GM21619 (cell line): ENCODE measurements around the gene GPALPP1.
"Not testable (repeated sequence)": the region's sequence is repeated elsewhere in the genome, so short reads cannot be mapped to it uniquely, and the experiment has no call there.

Source experiments
- ATAC-seq: cut with Tn5 transposase; IDR thresholded peaks from one replicate; pipeline ENCODE4 v1.9.1; 2021; ENCODE audit not compliant: unreplicated experiment

GPALPP1 gene, protein sequence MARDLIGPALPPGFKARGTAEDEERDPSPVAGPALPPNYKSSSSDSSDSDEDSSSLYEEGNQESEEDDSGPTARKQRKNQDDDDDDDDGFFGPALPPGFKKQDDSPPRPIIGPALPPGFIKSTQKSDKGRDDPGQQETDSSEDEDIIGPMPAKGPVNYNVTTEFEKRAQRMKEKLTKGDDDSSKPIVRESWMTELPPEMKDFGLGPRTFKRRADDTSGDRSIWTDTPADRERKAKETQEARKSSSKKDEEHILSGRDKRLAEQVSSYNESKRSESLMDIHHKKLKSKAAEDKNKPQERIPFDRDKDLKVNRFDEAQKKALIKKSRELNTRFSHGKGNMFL

DNA sequence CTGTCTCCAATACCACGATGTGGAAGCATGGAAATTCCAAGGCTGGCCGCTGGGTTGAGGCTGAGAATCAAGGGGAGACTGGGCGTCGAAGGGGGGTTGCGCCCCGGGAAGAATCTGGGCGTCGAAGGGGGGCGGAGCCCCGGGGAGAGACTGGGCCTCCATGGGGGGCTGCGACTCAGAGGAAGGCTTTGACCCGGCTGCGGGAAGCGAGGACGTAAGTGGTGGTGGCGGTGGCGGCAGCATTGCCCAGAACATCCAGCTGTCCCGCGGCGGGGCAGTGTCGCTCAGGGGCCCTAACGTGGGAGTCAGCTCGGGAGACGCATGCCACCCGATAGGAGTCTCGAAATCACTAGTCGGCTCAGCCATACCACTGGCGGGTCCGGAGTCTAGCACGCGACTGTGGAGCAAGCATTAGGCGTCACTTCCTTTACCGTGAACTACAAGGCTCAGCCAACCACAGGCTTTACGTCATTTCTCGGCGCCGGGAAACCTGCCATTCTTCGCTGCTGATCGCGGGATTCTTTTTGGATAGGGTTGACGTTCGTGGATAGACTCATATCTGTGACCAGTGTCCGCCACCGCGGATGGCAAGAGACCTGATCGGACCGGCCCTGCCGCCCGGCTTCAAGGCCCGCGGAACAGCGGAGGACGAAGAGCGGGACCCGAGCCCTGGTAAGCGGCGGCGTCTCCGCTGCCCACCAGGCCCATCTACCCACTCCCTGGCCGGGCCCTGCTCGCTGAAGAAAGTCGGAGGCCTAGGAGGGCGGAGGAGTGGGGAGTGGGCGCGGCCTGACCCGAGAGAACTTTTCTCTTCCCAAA lies at the start of gene GPALPP1, which contains the start of gene NUFIP1:
Gene GPALPP1 (plus strand): TSS at position 468 of the 819 bp plus-strand sequence. CDS start 117 bp downstream, at position 585.
Gene NUFIP1 (minus strand): TSS at position 401 of the 819 bp plus-strand sequence. CDS start 35 bp downstream, at position 366.
- peak; percentile 98 for ATAC-seq

- not testable (repeated sequence) for ATAC-seq
These were observed 45.9 kb upstream of the GPALPP1 start for GRCh38 chr13:44943411-44943810.

DNA sequence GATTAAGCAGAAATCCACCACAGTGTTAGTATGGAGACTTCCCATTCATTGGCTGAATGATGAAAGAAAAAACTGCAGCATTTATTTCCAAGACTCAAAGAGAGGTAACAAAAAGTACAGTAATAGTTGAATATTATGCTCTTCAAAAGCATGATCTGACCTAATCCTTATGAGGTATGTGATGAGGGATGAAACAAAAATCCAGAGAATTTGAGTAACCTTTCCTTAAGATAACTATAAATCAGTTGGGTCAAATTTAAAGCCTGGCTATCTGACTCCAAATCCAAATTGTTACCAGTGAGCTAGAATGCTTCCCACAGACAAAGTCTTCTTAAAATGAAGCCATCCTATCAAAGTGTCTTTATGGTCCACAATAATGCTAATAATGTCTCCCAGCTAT lies 38.2 kb upstream of the GPALPP1 start:
- ATAC-seq, result no peak

GRCh38 chr13:44952671-44953070 lies 36.7 kb upstream of the GPALPP1 start:
- no peak for ATAC-seq

DNA sequence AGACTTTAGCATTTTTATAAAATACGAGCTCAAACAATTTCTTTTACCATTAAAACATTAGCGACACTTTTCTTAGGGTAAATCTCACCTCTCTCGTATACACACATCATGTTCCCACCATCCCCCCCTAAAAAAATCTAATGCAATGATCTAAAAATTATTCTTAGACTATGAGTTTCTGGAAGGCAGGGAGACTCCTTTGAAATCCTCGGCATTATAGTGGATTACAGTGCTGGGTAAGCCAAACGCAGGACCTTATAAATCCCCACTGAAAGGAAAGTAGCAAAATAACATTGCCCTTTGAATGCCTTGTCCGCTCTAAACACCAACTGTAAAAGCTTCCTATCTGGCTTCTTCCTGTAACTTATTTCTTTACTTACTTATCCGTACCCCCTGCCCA lies 35.1 kb upstream of the GPALPP1 start:
- ATAC-seq, result no peak

- no peak for ATAC-seq
These were observed 33.9 kb upstream of the GPALPP1 start for GRCh38 chr13:44955406-44955805.

- ATAC-seq, result no peak
These were observed 27.3 kb upstream of the GPALPP1 start for GRCh38 chr13:44961997-44962396.

GRCh38 chr13:44967704-44968433 lies 21.5 kb upstream of the GPALPP1 start:
- ATAC-seq, result no peak

- ATAC-seq, result no peak
These were observed 20.9 kb upstream of the GPALPP1 start for GRCh38 chr13:44968434-44968815.

GRCh38 chr13:44969551-44970484 lies 19.5 kb upstream of the GPALPP1 start:
- ATAC-seq, result no peak

DNA sequence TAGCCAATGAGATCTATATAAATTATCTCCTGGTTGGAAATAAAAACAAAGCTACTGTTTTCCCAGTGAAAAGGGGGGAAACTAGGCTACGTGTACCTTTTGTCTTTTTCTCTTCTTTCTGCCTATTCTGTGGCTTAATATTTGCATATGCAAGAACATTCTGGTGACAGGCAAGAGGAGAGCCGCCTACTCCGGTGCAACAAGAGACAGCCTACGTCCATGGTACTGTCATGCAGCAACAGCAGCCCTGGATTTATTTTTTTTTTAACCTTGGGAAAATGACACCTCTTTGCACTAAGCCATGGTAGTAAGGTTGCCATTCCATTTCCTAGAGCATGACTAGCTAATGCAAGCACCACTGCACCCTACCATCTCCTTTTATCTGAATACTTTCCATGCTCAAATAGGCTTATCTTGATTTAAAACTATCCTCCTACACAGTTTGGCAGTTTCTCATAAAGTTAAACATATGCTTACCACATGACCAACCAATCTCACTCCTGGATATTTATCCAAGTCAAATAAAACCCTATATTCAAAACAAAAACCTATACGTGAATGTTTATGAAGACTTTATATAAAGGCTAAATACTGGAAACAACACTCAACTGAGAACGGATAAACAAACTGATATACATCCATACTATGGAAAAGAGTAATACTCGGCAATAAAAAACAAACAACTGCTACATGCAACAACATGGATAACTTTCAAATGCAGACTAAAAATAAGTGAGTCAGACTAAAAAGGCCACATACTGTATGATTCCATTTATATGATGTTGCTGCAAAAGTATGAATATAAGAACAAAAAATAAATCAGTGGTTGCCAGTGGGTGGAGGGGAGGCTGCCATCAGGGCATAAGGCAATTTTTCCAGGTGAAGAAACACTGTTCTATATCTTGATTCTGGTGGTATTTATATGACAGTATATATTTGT lies 17.4 kb upstream of the GPALPP1 start:
- no peak for ATAC-seq

DNA sequence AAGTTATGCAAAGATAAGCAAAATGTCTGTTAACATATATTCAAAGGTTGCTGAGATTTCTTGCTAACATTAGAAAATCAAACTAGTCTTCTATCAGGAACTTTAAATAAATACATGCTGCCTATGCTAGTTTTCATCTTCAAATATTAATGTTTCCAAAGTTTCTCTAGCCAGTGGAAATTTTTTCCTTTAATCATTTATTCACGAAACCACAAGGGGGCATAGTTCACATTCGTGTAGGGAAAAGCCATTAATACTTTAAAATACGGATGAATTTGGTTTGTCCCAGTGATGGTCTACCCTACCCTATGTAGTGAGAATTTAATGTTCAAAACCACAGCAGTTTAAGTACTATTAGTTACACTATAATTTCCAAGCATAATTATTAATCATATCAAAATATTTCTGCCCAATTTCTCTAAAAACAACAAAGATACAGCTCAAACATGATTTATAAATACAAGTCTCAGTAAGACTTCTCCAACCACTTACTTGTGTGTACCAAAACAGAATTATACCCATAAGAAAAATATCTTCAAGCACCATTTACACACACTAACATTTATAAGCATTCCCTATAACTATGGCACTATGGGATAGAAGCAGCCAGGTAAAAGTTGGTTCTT lies 16.3 kb upstream of the GPALPP1 start:
- ATAC-seq, result no peak

DNA sequence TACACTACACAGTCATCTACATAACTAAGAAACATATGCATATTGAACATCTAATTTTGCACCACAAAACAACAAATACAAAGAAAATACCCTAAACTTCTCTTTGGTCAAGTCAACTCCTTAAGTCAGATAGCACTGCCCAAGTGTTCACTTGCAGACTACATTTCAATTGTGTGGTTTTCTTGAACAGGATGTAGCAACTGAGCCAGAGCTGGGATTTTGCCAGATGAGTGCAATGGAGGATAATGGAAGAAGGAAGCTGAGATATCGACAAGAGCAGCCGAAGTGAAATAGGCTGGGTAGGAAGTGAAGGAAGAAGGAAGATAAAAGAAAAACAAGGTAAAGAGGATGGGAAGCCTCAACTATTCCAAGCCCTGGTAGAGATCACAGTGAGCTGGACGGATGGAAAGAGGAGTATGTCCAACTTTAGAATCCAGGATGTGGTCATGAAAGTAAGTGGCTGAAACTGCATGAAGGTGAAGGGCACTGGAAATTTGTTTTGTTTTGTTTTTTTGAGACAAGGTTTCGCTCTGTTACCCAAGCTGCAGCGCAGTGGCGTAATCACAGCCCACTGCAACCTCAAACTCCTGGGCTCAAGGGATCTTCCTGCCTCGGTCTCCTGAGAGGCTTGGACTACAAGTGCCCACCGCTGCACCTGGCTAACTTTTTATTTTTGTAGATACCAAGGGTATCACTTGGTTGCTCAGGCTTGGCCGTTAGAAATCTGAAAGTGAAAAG lies 15.1 kb upstream of the GPALPP1 start:
- peak; percentile 60 for ATAC-seq

DNA sequence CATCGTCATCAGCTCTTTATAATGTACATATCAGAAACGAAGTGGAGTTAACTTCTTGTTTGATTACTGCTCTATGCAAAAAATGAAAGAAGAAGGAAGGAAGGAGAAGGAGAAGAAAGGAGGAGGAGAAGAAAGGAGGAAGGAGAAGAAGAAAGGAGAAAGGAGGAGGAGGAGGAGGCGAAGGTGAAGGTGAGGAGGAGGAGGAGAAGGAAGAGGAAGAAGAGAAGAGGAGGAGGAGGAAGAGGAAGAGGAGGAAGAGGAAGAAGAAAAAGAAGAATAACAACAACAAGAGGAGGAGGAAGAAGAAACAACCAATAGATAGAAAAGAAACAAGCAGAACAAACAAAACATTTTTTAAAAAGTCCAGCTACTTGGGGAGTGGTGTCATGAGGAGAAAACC lies 13.1 kb upstream of the GPALPP1 start:
- ATAC-seq, result no peak

DNA sequence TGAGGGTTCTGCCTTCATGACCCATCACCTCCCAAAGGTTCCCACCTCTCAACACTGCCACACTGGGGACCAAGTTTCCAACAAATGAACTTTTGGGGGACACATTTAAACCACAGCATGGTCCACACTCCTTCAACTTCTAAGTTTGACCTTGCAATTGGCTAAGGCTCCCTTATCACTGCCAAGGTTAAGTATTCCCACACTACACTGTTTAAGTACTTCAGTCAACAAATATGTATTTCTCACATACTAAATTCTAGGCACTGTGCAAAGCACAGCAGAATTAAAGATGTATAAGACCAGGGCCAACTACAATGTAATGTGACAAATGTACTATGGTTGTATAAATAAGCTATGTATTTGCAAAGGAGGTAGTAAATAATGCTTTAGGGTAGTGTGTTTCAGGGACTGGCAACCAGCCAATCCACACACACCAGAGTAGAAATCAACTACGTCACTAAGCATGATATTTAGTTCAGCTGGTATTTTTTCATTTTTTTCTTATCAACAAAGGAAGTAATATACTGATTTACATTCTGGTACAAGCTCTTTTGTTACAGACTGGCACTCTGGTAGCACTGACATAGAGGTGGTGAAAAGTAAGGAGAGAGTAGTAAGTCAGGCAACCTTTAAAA lies 12.3 kb upstream of the GPALPP1 start:
- ATAC-seq, result no peak

GRCh38 chr13:44978328-44978727 lies 11.0 kb upstream of the GPALPP1 start:
- ATAC-seq, result no peak

DNA sequence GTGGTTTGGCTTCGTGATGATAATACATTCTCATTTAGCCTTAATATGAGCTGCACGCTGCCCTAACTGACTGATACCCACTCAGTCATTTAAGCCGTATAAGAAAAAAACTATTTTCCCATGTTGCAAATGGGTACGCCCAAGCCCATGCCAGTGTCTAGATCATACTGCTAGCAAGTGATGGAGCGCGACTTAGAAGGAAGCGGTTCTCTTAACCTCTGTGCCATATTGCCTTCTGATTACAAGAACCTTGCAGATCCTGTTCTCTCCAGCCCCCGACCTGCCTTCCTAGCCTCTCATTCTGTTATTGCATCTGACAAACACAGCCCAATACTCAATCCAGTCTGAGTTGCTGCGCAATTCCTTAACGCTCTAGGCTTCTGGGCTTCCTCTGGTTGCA lies 603 bp downstream of the GPALPP1 start:
- no peak for ATAC-seq

GRCh38 chr13:45003417-45003816 lies 14.1 kb downstream of the GPALPP1 start:
- no peak for ATAC-seq
